Activated CD4-positive, CD25-positive, alpha-beta regulatory T cell treated with anti-CD3 and anti-CD28 coated beads, Interleukin-2, amount 50 U/mL, for 16 hours (primary cell): ENCODE data around the gene AFF3.

Experiments used
- DNase-seq: peaks from one replicate; pipeline ENCODE4 v3.0.0-alpha.2; 2020; ENCODE audit warnings: low read depth, low spot score

Gene AFF3

GRCh38 chr2:99700482-99701398 lies 441.6 kb downstream of the AFF3 start:
- no peak for DNase-seq

- no peak for DNase-seq
Measured at GRCh38 chr2:99698896-99699295, 443.5 kb downstream of the AFF3 start.

- no peak for DNase-seq
Measured at GRCh38 chr2:99697811-99698568, 444.4 kb downstream of the AFF3 start.

- DNase-seq: no peak
Measured at GRCh38 chr2:99695944-99696253, 446.5 kb downstream of the AFF3 start.

- DNase-seq: no peak
Measured at GRCh38 chr2:99695130-99695943, 447.1 kb downstream of the AFF3 start.

GRCh38 chr2:99694331-99694730 lies 448.1 kb downstream of the AFF3 start:
- no peak for DNase-seq

- DNase-seq: no peak
Measured at GRCh38 chr2:99692785-99693184, 449.6 kb downstream of the AFF3 start.

GRCh38 chr2:99691926-99692325 lies 450.5 kb downstream of the AFF3 start:
- no peak for DNase-seq

- DNase-seq: no peak
Measured at GRCh38 chr2:99689145-99689742, 453.1 kb downstream of the AFF3 start.

- no peak for DNase-seq
Measured at GRCh38 chr2:99688699-99689098, 453.7 kb downstream of the AFF3 start.

GRCh38 chr2:99682275-99683060 lies 459.9 kb downstream of the AFF3 start:
- DNase-seq: no peak

GRCh38 chr2:99680946-99681345 lies 461.4 kb downstream of the AFF3 start:
- no peak for DNase-seq

GRCh38 chr2:99679518-99679917 lies 462.9 kb downstream of the AFF3 start:
- no peak for DNase-seq

- DNase-seq: no peak
Measured at GRCh38 chr2:99678625-99679024, 463.8 kb downstream of the AFF3 start.

GRCh38 chr2:99677814-99678213 lies 464.6 kb downstream of the AFF3 start:
- no peak for DNase-seq

- no peak for DNase-seq
Measured at GRCh38 chr2:99675130-99675661, 467.2 kb downstream of the AFF3 start.

GRCh38 chr2:99674090-99674489 lies 468.3 kb downstream of the AFF3 start:
- no peak for DNase-seq

- no peak for DNase-seq
Measured at GRCh38 chr2:99672766-99673350, 469.5 kb downstream of the AFF3 start.

GRCh38 chr2:99670768-99671734 lies 471.3 kb downstream of the AFF3 start:
- no peak for DNase-seq
